NCI-H226 (cell line): Measurements from ENCODE around the gene SLC19A3.
"Not testable (repeated sequence)": the region's sequence is repeated elsewhere in the genome, so short reads cannot be mapped to it uniquely, and the experiment has no call there.

Source experiments
- DNase-seq: peaks from one replicate; pipeline ENCODE4 v3.0.0-alpha.2; 2015

The SLC19A3 gene

DNA sequence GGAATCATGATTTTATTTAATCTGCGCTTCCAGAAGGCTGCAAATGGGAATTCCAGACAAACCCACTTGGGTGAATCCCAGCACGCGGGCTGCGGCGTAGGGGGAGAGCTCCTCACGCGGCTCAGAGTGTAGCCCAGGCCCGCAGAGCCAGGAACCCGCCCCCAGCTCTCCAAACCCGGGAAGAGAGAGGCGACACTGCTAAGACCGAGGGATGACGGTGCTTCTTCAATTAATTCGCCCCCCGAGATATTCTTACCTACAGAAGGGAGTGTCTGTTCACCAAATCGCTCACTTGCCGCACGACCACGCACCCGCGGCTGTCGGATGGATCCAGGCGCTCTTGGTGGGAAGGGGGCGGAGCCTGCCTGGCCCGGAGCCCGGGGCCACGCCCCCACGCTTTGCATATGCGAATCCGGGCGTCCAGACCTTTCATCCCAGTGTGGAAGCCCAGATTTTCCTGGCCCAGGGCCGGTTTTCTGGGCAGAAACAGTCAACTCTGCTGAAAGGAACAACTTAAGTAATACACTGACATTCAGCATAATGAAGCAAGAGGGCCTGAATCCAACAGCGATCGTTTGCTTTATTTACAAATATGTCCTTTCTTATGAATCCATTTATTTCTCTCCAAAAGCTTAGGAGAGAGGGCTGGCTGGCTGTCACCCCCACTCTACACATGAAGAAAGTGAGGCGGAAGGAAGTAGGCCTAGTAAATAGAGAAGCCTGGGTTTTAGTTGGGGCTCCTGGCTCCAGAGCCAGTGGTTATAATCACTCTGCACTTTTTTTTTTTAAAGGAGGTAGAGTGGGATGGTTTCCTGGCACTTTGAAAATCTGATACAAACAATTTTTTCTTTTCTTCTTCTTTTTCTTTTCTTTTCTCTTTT lies at the start of gene SLC19A3:
TSS of gene SLC19A3 (minus strand) at position 342 of the 881 bp plus-strand sequence. CDS start 15,710 bp downstream, outside the sequence.
- DNase-seq, result peak; percentile 70

- DNase-seq, result peak; percentile 62
Observed at GRCh38 chr2:227766373-227766883, 48.6 kb upstream of the SLC19A3 start.

DNA sequence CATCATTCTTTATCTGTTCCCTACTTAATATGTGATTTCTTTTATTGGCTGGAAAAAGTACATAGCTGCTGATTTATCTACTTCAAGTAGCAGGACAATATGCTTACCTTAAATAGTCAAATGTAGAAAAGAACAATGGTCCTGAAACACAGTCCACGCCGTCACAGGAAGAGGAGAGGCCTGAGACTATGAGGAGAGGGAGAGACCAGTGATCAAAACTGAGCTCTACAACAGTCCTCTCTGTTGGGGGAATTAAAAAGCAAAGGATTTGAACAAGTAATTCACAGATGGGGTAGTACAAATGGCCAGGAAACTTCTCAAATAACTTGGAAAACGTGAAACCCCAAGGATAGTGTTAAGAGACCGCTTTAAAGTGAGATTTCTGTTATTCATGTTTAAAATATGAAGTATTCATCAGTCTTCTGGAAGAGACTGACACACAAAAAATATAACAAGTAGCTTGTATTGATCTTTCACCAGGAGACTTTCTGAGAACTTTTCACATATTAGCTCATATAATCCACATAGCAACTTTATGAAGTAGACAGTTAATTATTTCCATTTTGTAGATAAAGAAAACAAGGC lies 48.1 kb upstream of the SLC19A3 start:
- DNase-seq, result no peak

DNA sequence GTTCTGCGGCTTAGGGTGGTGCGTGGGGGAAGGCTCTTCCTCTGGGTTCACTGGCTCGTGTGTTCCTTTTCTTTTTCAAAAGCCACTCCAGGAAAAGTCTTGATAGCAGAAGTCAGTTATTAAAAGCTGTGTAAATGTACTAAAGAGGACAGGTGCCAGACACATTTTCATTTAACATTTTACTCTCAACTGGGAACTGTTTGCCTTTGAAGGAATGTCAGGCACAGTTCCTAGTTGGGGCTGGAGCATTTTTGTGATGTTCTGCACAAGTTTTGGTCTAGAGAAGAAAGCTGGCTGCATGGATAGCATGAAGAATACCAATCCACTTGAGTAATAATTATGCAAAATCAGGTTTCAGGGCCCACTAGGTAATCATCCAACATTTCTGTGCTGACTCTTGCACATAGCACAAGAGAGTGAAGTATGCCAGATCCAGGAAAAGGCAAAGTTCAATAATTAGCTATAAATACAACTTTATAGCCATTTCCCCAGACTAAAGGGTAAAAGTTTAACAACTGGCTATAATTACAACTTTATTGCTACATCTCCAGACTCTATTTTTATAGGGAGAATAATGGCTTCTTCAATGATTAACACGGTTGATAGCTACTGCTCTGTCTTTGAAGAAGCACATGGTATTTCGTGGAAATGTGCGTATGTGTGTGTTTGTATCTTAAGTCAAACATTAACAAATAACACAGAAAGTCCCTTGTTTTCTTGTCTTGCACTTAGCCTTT lies 44.1 kb upstream of the SLC19A3 start:
- no peak for DNase-seq

DNA sequence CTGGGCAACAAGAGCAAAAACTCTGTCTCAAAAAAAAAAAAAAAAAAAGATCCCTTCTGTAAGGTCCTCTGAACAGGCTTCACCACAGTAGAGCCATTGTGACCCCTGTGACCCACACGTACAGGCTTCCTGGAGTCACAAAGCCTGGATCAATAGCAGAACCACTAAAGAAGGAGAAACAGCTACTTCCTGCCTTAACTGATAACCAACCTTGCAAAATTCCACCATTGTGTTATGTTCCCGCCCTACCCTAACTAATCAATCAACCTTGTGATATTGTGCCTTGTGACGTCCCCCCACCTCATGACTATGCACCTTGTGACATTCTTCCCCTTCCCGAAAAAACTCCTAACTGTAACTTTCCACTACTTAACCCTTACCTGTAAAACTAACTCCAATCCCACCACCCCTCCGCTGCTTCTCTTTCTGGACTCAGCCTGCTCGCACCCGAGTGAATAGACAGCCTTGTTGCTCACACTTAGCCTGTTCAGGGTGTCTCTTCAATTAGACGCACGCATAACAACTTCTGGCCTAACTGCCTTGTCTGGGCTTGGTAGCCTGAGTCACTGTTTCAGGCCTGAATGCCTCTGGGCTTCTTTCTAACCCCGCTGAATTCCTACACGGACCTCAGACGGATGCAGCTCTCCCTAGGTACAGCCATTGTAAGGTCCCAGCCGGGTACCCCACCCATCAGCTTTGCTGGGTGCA lies 41.7 kb upstream of the SLC19A3 start:
- DNase-seq, result no peak

GRCh38 chr2:227756261-227756660 lies 38.4 kb upstream of the SLC19A3 start:
- not testable (repeated sequence) for DNase-seq

GRCh38 chr2:227748079-227748478 lies 30.3 kb upstream of the SLC19A3 start:
- DNase-seq, result no peak

GRCh38 chr2:227745594-227745993 lies 27.8 kb upstream of the SLC19A3 start, which contains the start of gene SCYGR8:
TSS of gene SCYGR8 (plus strand) at chr2:227745894. CDS start at chr2:227745894, 0 bp downstream.
- DNase-seq, result no peak

DNA sequence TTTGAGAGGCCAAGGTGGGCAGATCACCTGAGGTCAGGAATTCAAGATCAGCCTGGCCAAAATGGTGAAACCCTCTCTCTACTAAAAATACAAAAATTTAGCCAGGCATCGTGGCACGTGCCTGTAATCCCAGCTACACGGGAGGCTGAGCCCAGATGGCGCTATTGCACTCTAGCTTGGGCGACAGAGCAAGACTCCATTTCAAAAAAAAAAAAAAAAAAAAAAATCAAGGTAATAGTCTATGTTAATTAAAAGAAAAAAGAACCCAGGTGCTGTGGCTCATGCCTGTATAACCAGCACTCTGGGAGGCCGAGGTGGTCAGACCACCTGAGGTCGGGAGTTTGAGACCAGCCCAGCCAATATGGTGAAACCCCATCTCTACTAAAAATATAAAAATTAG lies 22.9 kb upstream of the SLC19A3 start:
- DNase-seq, result not testable (repeated sequence)

- no peak for DNase-seq
Observed at GRCh38 chr2:227739351-227739750, 21.5 kb upstream of the SLC19A3 start.

DNA sequence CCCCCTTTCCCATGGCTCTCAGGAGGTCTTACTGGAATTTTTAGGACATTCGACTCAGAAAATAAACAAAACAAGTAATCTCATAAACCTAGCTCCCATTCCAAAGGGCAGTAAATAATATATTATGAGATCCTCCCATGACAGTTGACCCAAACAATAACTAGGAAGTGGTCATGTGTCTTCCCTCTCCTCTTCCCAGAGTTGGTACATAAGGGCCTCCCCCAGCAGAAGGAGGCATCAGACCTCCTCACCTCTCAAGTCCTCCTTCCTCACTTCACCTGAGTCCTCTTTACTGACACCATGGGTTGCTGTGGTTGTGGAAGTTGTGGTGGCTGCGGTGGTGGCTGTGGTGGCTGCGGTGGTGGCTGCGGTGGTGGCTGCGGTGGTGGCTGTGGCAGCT lies 10.2 kb upstream of the SLC19A3 start, which contains the start of gene SCYGR7:
TSS of gene SCYGR7 (plus strand) at position 301 of the 400 bp plus-strand sequence. CDS start at position 301, 0 bp downstream.
- no peak for DNase-seq

GRCh38 chr2:227724394-227725039 lies 6.7 kb upstream of the SLC19A3 start, which contains the start of gene SCYGR6:
TSS of gene SCYGR6 (minus strand) at chr2:227724757. CDS start at chr2:227724757, 0 bp downstream.
- no peak for DNase-seq

DNA sequence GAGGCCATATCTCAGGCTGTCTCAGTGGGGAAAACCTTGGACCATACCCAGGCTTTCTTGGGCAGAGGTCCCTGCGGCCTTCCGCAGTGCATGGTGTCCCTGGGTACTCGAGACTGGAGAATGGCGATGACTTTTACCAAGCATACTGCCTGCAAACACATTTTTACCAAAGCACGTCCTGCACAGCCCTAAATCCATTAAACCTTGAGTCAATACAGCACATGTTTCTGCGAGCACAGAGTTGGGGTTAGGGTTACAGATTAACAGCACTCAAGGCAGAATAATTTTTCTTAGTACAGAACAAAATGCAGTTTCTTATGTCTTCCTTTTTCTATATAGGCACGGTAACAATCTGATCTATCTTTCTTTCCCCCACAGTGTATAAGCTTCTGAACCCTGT lies 5.0 kb upstream of the SLC19A3 start:
- not testable (repeated sequence) for DNase-seq

- DNase-seq, result peak; percentile 61
Observed at GRCh38 chr2:227720680-227721079, 2.9 kb upstream of the SLC19A3 start.

DNA sequence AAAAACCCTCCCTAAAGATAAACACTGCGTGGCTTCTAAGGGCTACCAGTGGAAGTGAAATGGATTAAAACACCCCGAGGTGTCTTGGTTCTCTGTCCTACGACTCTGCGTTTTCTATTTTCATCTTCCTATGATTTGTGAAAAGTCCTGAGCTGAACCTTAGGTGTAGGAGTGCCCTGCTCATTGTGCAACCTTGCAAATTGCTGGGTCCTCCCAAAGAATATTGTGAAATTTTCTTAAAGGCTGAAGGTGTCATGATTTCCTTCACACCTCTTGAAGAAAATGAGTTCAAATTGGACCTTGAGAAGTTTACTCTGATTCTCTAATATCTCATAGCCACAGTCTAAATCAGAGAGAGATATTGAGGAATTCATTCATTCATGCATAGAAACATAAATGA lies 1.8 kb upstream of the SLC19A3 start:
- peak; percentile 18 for DNase-seq

- DNase-seq, result no peak
Observed at GRCh38 chr2:227716501-227716900, 1.3 kb downstream of the SLC19A3 start.

DNA sequence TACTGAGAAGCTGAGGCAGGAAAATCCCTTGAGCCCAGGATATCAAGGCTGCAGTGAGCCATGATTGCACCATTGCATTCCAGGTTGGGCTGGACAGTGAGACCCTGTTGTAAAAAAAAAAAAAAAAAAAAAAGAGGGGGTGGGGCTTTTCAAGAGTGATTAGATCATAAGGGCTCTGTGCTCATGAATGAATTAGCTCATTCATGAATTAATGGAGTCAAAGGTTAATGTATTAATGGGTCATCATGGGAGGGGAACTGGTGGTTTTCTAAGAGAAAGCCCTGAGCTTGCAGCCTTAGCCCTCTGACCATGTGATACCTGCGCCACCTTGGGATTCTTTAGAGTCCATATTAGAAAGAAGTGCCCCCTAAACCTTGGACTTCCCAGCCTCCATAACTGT lies 4.5 kb downstream of the SLC19A3 start:
- DNase-seq, result no peak

DNA sequence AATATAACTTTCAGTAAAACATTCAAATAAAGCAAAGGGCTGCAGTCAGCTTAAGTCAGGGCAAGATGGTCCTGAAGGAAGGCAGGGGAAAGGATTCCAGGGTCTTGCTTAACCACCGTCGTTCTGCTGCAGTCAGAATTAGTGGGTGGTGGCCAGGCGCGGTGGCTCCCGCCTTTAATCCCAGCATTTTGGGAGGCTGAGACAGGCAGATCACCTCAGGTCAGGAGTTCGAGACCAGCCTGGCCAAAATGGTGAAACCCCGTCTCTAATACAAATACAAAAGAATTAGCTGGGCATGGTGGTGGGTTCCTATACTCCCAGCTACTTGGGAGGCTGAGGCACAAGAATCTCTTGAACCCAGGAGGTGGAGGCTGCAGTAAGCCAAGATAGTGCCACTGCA lies 6.8 kb downstream of the SLC19A3 start:
- no peak for DNase-seq

- no peak for DNase-seq
Observed at GRCh38 chr2:227707390-227707789, 10.4 kb downstream of the SLC19A3 start.

DNA sequence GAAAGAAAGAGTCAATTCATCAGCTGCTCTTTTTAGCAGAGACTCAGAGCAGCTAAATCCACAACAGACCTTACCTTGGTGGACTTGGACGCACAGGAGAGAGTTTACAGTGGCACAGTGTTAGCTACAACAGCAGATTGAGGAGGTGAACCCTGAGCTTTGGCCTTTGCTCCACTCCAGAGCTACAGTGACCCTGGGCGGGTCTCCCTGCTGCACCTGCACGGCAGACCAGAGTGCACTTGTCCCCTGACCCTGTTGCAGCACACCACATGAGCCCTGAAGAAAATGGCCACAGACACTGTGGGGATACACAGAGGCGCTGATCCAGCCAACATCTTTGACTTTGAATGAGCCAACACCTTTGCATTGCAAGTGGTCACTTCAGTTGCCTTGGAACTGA lies 11.0 kb downstream of the SLC19A3 start:
- no peak for DNase-seq

- peak; percentile 75 for DNase-seq
Observed at GRCh38 chr2:227703961-227704360, 13.9 kb downstream of the SLC19A3 start.

GRCh38 chr2:227703280-227703732 lies 14.5 kb downstream of the SLC19A3 start:
- DNase-seq, result peak; percentile 83
